RWPE1 (cell line): Measurements from ENCODE around the gene URAD.
"Not testable (repeated sequence)": the region's sequence is repeated elsewhere in the genome, so short reads cannot be mapped to it uniquely, and the experiment has no call there.

Experiments
- CTCF ChIA-PET: fragments of 350-600 bp; sonication (Branson Sonifier 250); formaldehyde crosslinking; extraction: SDS; loops from one replicate; lab custom pipeline; 2021; lab: Yijun Ruan, JAX
- POLR2A ChIA-PET: fragments of 400-600 bp; formaldehyde crosslinking; extraction: SDS; loops from one replicate; lab custom pipeline; 2020; ENCODE audit warnings: antibody characterized with exemption; ENCODE audit not compliant: low non-redundant PET; lab: Yijun Ruan, JAX
- DNase-seq: peaks from one replicate; pipeline ENCODE4 v3.0.0; 2012; ENCODE audit warnings: low spot score
- H3K27ac ChIP-seq: fragments of 450-650 bp; 2 replicates; pipeline ENCODE4 v1.5.1; 2017
- TF ChIP-seq, protein P1 (sequence below): fragments of 450-650 bp; conservative IDR thresholded peaks from 2 replicates; pipeline ENCODE4 v1.5.1; 2017; ENCODE audit warnings: low read depth, mild to moderate bottlenecking

URAD gene

DNA sequence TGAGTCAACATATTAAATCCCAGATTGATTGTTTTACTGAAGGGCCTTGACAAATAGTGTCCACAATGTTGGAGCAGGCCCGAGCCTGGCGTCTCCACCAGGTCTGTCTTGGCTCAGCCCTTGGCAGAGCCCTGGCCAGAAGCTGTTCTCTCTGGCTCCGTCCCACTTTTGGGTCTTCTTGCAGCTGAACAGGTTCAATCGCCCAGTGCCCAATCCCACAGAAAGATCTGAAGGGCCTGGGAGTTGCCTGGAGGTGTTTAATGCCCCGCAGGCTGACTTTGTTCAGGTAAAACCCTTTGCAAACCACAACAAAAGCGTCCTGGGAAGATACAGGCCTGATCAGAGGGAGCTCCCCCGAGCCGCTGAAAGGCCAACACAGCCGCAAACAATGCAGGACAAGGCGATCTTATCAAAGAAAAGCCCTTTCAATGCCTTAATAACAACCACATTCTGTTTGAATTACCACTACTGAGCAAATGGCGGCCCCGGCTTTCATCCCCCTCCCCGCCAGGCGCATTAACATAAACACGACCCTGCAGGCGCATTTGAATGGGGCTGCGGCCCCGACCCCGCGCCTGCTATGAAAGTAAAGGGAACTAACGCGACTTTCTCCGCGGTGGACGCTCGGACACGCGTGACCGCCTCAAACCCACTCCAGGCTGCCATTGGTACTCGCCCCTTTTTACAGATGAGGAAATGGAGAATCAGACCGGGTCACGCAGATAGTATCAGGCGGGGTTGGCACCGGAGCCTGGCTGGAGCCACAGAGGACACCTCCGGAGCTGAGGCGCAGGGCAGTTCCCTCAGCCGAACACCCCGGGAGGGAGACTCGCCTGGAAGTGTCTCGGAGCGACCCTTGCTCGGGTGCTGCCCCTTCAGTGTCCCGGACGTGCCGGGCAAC, 22.5 kb downstream of the URAD start:
- DNase-seq: no peak
- H3K27ac ChIP-seq: no peak overlapping the region
- TF ChIP-seq, protein P1, sequence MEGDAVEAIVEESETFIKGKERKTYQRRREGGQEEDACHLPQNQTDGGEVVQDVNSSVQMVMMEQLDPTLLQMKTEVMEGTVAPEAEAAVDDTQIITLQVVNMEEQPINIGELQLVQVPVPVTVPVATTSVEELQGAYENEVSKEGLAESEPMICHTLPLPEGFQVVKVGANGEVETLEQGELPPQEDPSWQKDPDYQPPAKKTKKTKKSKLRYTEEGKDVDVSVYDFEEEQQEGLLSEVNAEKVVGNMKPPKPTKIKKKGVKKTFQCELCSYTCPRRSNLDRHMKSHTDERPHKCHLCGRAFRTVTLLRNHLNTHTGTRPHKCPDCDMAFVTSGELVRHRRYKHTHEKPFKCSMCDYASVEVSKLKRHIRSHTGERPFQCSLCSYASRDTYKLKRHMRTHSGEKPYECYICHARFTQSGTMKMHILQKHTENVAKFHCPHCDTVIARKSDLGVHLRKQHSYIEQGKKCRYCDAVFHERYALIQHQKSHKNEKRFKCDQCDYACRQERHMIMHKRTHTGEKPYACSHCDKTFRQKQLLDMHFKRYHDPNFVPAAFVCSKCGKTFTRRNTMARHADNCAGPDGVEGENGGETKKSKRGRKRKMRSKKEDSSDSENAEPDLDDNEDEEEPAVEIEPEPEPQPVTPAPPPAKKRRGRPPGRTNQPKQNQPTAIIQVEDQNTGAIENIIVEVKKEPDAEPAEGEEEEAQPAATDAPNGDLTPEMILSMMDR: no peak
- CTCF ChIA-PET: interaction anchor here (0.7 to 1.0 kb wide), 2 partner anchors 136 to 611 kb away, joined by 3 to 4 read pairs; no protein-coding TSS in a partner anchor
- POLR2A ChIA-PET: no interaction called here

DNA sequence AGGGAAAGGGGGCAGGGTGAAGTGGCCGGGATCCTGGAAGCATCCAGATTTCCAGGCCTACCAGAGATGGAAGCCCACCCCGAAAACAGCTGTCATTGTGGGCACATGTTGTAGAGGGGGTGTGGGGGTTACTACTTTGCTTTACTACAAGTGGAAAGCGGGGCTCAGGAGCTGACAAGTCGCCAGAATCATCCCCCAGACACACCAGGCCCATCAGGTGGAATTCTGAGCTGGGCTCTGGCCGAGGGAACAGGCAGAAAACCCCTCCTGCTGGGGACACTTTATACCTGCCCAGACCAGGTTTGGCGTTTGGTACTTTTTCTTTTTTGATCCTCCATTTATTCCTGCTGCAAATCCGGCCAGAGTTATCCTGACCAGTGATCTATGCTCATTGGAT, 23.2 kb downstream of the URAD start:
- DNase-seq: no peak
- no peak overlapping the region for H3K27ac ChIP-seq
- TF ChIP-seq, protein P1: no peak
- ChIA-PET CTCF (interaction anchor here (0.6 to 1.5 kb wide), 5 partner anchors 11 to 611 kb away, joined by 3 to 6 read pairs (median 3); no protein-coding TSS in a partner anchor), POLR2A (no interaction called here)

DNA sequence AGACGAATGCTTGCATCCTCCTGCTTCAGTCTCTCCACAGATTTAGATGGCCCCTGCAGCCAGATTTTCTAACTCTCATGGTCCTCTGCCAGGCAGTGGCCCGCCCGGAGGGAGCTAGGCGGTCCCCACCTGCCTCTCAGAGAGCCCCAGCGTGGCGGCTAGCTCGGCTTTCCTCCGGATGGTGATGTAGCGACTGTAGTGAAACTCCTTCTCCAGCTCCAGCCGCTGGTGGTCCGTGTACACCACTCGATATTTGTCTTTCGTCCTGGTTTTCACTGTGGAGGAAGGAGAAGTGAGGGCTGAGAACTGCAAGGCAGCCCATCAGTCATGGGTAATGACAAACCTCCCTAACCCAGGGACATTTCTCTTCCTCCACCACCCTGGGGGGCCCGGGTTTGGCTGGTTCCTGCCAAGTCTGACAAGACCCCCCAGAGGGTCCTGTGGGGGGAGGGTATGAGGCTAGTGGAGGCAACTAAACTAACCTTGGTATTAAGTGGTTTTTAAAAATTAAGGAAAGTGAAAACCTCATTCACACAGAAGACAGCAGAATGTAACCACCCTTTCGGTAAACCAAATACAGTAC, 23.7 kb downstream of the URAD start:
- no peak overlapping the region for H3K27ac ChIP-seq
- TF ChIP-seq, protein P1: no peak
- ChIA-PET POLR2A (no interaction called here), CTCF (interaction anchor here (0.6 to 1.5 kb wide), 4 partner anchors 11 to 190 kb away, joined by 3 to 6 read pairs (median 3); no protein-coding TSS in a partner anchor)
- DNase-seq: no peak

DNA sequence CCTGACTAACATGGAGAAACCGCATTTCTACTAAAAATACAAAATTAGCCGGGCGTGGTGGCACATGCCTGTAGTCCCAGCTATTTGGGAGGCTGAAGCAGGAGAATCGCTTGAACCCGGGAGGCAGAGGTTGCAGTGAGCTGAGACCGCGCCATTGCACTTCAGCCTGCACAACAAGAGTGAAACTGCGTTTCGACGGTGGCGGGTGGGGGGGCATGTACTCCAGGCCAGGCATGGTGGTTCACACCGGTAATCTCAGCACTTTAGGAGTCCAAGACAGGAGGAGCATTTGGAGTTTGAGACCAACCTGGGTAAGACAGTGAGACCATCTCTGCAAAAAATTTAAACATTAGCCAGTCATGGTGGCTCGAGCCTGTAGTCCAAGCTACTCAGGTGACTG, 24.3 kb downstream of the URAD start:
- H3K27ac ChIP-seq, POLR2A ChIA-PET, DNase-seq: not testable (repeated sequence)
- CTCF ChIA-PET: interaction anchor here (1.5 kb wide), 1 partner anchor 12 kb away, joined by 6 read pairs; no protein-coding TSS in a partner anchor

DNA sequence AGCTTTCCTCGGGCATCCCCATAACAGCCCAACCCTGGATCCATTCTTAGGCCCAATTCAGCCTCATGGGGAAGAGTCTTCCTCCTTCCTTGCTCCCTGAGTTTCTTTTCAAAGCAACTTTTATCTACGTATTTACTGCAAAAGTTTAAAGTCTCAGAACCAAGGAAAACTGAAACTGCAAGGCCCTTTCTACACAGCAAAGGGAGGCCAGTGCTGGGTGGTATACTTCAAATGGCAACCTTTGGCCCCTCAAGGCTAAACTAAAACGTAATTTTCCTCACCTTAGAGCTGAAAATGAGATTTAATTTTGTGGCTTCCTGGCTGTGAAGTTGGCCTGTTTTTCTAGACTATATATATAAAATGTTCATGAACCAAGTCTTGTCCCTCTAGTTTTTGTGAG, 25.0 kb downstream of the URAD start:
- no peak for DNase-seq
- ChIA-PET POLR2A (no interaction called here), CTCF (no interaction called here)
- H3K27ac ChIP-seq: no peak overlapping the region
- TF ChIP-seq, protein P1: no peak

DNA sequence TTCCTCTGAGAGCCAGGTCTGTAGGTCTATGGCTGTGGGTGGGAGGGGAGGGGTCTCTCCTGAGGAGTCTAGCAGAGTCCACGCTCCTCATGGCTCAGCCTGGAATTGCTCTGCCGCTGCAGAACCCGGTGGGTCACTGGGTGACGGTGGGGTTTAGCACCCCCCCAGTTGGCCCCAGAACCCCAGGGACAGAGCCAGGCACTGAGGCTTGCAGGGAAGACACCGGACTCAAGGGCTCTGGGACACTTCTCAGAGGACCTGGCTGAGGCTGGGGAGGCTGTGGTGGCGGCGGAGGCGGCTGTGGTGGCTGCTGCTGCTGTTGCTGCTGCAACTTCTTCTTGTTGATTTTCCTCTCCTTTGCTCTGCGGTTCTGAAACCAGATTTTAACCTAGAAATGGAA, 25.5 kb downstream of the URAD start:
- ChIA-PET CTCF (interaction anchor here (0.6 kb wide), 1 partner anchor 536 kb away, joined by 3 read pairs; no protein-coding TSS in a partner anchor), POLR2A (no interaction called here)
- TF ChIP-seq, protein P1: no peak

More for the DNA sequence above, 25.5 kb downstream of the URAD start:
- DNase-seq: no peak
- H3K27ac ChIP-seq: no peak overlapping the region
